Large intestine (tissue), 3 donors: ENCODE data around the gene IQSEC1. TPM values are rescaled to one million over a fixed set of nuclear protein-coding genes. Genes with fewer than 3 reads are reported as not detected.
A peak's percentile ranks its signal among the peaks of the same experiment; 100 is the strongest.

Source experiments
- DNase-seq, 2 donors: peaks; one replicate each; pipeline versions ENCODE4 v3.0.0 to v3.0.0-alpha.2; 2013
- H3K27ac ChIP-seq: one replicate; pipeline ENCODE4 v1.5.1; 2013; ENCODE audit warnings: low read length
- H3K27me3 ChIP-seq: 2 replicates; pipeline ENCODE4 v1.6.1; 2013; ENCODE audit warnings: low read length; ENCODE audit not compliant: control insufficient read depth, insufficient read depth
- H3K36me3 ChIP-seq: 2 replicates; pipeline ENCODE4 v1.6.1; 2013; ENCODE audit warnings: low read length; ENCODE audit not compliant: control insufficient read depth, insufficient read depth
- H3K4me1 ChIP-seq: one replicate; pipeline ENCODE4 v1.6.1; 2013; ENCODE audit warnings: low read length; ENCODE audit not compliant: control insufficient read depth, insufficient read depth
- H3K4me3 ChIP-seq: one replicate; pipeline ENCODE4 v1.5.1; 2013; ENCODE audit warnings: low read length
- H3K9me3 ChIP-seq: one replicate; pipeline ENCODE4 v1.6.1; 2013; ENCODE audit warnings: mild to moderate bottlenecking, low read depth, low read length, moderate library complexity; ENCODE audit not compliant: control insufficient read depth
- WGBS: methylation state at CpG from one replicate; pipeline ENCODE4 v1.1.5; 2013; ENCODE audit warnings: low lambda C conversion rate; ENCODE audit not compliant: insufficient coverage; 5-methylcytosine and 5-hydroxymethylcytosine counted together
- polyA plus RNA-seq: library from polyadenylated mRNA; unstranded; fragments of 120-200 nt; gene quantifications from one replicate; pipeline ENCODE4 v1.2.1, GENCODE V29; 2013

IQSEC1 gene
- polyA plus RNA-seq, 1 donor = 24.3 TPM

- WGBS = no CpG with 5 or more reads among the region's 21 CpGs
- Histone ChIP-seq H3K4me3 (no peak overlapping the region), H3K27ac (no peak overlapping the region), H3K4me1 (no peaks in the 10 kb centered on the region), H3K36me3 (no peaks in the 10 kb centered on the region), H3K9me3 (no peaks in the 10 kb centered on the region), H3K27me3 (peaks cover 14% of the 10 kb centered on the region)
- DNase-seq = no peak
Measured at GRCh38 chr3:13095408-13095937, 22.2 kb upstream of the IQSEC1 start.

- Histone ChIP-seq H3K9me3 (no peaks in the 10 kb centered on the region), H3K27ac (no peak overlapping the region), H3K36me3 (no peaks in the 10 kb centered on the region), H3K27me3 (peaks cover 14% of the 10 kb centered on the region), H3K4me3 (no peak overlapping the region), H3K4me1 (no peaks in the 10 kb centered on the region)
- WGBS = no CpG with 5 or more reads among the region's 10 CpGs
- no peak for DNase-seq
Measured at GRCh38 chr3:13093687-13094086, 20.5 kb upstream of the IQSEC1 start.

GRCh38 chr3:13092621-13093617 is 19.7 kb upstream of the IQSEC1 start:
- DNase-seq = no peak
- H3K9me3 ChIP-seq = no peaks in the 10 kb centered on the region
- H3K27ac ChIP-seq = no peak overlapping the region
- H3K4me3 ChIP-seq = no peak overlapping the region
- no peaks in the 10 kb centered on the region for H3K4me1 ChIP-seq
- no CpG with 5 or more reads among the region's 23 CpGs for WGBS
- peaks cover 14% of the 10 kb centered on the region for H3K27me3 ChIP-seq
- H3K36me3 ChIP-seq = no peaks in the 10 kb centered on the region

- H3K27me3 ChIP-seq = peaks cover 14% of the 10 kb centered on the region
- H3K9me3 ChIP-seq = no peaks in the 10 kb centered on the region
- no CpG with 5 or more reads among the region's 20 CpGs for WGBS
- no peak overlapping the region for H3K4me3 ChIP-seq
- DNase-seq = peak; percentile 58 to 60
- H3K27ac ChIP-seq = no peak overlapping the region
- no peaks in the 10 kb centered on the region for H3K36me3 ChIP-seq
- no peaks in the 10 kb centered on the region for H3K4me1 ChIP-seq
Measured at GRCh38 chr3:13091898-13092611, 18.8 kb upstream of the IQSEC1 start.

- Histone ChIP-seq H3K9me3 (no peaks in the 10 kb centered on the region), H3K36me3 (no peaks in the 10 kb centered on the region), H3K27ac (no peak overlapping the region), H3K4me3 (no peak overlapping the region), H3K27me3 (peaks cover 3% of the 10 kb centered on the region), H3K4me1 (no peaks in the 10 kb centered on the region)
- DNase-seq = no peak
- WGBS = 93% methylated on average over 3 of the region's 14 CpGs
Measured at GRCh38 chr3:13088028-13089006, 15.1 kb upstream of the IQSEC1 start.

- Histone ChIP-seq H3K27ac (no peak overlapping the region), H3K4me3 (no peak overlapping the region), H3K4me1 (no peaks in the 10 kb centered on the region), H3K36me3 (no peaks in the 10 kb centered on the region), H3K27me3 (no peaks in the 10 kb centered on the region), H3K9me3 (no peaks in the 10 kb centered on the region)
- 71% methylated on average over 1 of the region's 11 CpGs for WGBS
- no peak for DNase-seq
Measured at GRCh38 chr3:13087320-13087990, 14.2 kb upstream of the IQSEC1 start.

GRCh38 chr3:13086531-13086981 is 13.3 kb upstream of the IQSEC1 start:
- H3K27me3 ChIP-seq = no peaks in the 10 kb centered on the region
- H3K36me3 ChIP-seq = no peaks in the 10 kb centered on the region
- H3K9me3 ChIP-seq = no peaks in the 10 kb centered on the region
- no peak overlapping the region for H3K27ac ChIP-seq
- DNase-seq = no peak
- no peaks in the 10 kb centered on the region for H3K4me1 ChIP-seq
- WGBS = no CpG with 5 or more reads among the region's 7 CpGs
- H3K4me3 ChIP-seq = no peak overlapping the region

- no peak overlapping the region for H3K27ac ChIP-seq
- H3K4me1 ChIP-seq = no peaks in the 10 kb centered on the region
- H3K4me3 ChIP-seq = no peak overlapping the region
- H3K36me3 ChIP-seq = no peaks in the 10 kb centered on the region
- WGBS = no CpG with 5 or more reads among the region's 8 CpGs
- no peaks in the 10 kb centered on the region for H3K9me3 ChIP-seq
- H3K27me3 ChIP-seq = no peaks in the 10 kb centered on the region
- no peak for DNase-seq
Measured at GRCh38 chr3:13085846-13086179, 12.6 kb upstream of the IQSEC1 start.

- no peak for DNase-seq
- Histone ChIP-seq H3K36me3 (no peaks in the 10 kb centered on the region), H3K27me3 (no peaks in the 10 kb centered on the region), H3K4me1 (no peaks in the 10 kb centered on the region), H3K4me3 (no peak overlapping the region), H3K9me3 (no peaks in the 10 kb centered on the region), H3K27ac (no peak overlapping the region)
- no CpG with 5 or more reads among the region's 26 CpGs for WGBS
Measured at GRCh38 chr3:13085081-13085845, 12.0 kb upstream of the IQSEC1 start.
